ENCODE data around the gene SARS2.

SARS2 gene

GRCh38 chr19:38917516-38917915 lies 13.0 kb downstream of the SARS2 start:
- no peak for DNase-seq

GRCh38 chr19:38915329-38916321 lies 14.9 kb downstream of the SARS2 start:
- no peak for DNase-seq

- no peak for DNase-seq
Measured at GRCh38 chr19:38913958-38914357, 16.6 kb downstream of the SARS2 start.

DNA sequence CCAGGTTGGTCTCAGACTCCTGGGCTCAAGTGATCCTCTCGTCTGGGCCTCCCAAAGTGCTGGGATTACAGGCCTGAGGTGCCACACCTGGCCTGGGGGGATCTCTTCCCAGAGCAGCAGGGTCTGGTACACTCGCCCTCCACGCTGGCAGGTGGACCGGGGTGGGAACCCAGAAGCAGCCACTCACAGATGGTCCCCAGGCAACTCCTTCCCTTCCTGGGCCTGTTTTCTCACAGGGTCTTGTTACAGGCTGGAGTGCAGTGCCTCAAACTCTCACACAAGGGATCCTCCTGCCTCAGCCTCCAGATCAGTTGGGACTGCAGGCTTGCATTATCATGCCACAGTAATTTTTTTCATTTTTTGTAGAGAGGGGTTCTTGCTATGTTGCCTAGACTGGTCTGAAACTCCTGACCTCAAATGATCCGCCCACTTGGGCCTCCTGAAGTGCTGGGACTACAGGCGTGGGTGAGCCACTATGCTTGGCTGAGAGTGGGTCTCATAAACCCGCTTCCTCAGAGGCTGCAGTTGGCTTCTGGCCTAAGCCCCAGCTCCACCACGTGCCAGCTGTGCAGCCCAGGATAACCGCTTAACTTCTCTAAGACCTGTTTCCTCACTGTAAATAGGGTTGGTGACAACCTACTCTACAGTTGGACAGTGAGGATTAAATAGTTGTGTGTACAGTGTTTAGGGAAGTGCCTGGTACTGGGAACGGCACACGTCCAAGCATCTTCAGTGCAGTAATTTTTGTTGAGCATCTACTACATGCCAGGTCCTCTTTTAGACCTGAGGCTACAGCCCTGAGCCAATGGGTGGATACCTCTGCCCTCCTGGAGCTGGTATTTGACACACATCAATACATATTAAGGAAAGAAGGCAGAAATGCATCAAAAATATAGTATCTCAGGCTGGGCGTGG lies 17.7 kb downstream of the SARS2 start:
- no peak for DNase-seq

GRCh38 chr19:38911388-38912001 lies 19.1 kb downstream of the SARS2 start:
- no peak for DNase-seq

DNA sequence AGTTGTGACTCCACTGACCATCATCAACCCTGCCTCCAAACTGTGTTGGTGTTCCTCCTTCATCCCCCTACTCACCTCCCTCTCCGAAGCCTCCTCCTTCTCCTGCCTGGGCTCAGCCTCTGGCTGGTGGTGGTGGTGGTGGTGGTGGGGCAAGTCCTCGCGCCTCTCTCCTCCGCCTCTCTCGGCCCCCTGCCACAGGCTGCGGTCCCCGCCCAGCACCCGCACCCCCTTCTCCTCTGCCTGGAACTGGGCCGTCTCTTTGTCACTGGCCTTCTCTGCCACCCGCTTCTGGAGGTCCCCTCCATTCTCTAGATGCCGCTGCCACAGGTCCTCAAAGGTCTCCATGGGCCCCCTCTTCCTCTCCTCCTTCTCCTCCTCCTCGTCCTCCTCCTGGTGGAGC lies 20.1 kb downstream of the SARS2 start:
- DNase-seq, result no peak

DNA sequence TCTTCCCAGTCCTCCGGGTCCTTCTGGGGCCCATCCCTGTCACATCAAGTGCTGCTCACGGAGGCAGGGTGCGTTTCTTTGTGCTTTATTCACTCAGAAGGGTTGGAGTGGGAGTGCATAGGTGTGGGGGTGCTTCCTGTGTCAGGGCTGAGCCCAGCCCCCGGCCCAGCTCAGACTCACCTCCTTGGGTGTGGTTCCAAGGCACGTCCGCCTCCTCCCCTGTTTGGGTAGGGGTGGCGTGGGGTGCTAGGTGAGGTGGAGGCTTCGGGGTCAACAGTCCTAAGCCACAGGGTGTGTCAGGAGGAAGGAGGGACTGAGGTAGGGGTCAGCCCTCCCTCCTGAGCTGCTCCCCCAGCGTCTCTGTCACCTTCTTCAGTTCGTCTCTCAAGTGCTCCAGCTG lies 21.7 kb downstream of the SARS2 start:
- DNase-seq, result no peak

DNA sequence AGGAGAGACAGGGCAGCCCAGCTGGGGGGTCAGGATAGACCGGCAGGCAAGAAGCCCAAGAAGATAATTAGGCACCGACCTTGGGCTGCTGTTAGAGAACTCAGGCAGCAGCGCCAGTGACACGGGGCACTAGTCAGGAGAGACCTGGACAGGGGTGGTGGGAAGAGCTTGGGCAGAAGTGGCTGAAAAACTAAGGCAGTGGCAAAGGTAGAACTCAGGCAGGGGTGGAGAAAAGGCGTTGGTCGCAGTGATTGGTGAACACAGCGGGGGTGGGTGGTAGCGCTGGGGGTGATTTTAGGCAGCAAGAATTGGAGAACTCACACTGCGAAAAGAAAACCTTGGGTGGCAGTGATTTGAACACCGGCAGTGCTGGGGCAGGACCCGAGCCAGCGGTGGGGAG lies 22.9 kb downstream of the SARS2 start:
- DNase-seq, result no peak

DNA sequence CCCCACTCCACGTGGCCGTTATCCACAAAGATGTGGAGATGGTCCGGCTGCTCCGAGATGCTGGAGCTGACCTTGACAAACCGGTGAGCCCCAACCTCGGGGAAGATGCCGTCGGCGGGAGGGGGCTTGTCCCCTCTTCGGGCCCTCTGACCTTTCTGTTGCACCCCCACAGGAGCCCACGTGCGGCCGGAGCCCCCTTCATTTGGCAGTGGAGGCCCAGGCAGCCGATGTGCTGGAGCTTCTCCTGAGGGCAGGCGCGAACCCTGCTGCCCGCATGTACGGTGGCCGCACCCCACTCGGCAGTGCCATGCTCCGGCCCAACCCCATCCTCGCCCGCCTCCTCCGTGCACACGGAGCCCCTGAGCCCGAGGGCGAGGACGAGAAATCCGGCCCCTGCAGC lies 23.3 kb downstream of the SARS2 start:
- DNase-seq, result no peak

DNA sequence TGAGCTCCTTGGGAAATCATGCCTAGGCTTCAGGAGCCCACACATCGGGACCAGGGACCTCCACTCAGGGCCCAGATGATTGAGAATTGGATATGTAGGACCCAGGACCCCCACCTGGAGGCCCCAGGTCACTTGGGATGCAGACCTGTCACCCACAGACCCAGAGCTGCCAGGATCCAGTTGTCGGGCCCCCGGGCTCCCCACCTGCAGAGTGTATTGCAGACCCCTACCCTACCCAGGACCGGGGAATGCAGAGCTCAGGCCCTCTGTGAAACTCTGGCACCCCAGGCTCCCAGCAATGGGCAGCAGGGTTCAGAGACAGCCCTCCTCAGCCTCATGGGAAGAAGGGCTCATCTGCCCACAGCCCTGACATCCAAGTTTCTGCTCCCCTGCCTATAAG lies 24.9 kb downstream of the SARS2 start:
- no peak for DNase-seq

DNA sequence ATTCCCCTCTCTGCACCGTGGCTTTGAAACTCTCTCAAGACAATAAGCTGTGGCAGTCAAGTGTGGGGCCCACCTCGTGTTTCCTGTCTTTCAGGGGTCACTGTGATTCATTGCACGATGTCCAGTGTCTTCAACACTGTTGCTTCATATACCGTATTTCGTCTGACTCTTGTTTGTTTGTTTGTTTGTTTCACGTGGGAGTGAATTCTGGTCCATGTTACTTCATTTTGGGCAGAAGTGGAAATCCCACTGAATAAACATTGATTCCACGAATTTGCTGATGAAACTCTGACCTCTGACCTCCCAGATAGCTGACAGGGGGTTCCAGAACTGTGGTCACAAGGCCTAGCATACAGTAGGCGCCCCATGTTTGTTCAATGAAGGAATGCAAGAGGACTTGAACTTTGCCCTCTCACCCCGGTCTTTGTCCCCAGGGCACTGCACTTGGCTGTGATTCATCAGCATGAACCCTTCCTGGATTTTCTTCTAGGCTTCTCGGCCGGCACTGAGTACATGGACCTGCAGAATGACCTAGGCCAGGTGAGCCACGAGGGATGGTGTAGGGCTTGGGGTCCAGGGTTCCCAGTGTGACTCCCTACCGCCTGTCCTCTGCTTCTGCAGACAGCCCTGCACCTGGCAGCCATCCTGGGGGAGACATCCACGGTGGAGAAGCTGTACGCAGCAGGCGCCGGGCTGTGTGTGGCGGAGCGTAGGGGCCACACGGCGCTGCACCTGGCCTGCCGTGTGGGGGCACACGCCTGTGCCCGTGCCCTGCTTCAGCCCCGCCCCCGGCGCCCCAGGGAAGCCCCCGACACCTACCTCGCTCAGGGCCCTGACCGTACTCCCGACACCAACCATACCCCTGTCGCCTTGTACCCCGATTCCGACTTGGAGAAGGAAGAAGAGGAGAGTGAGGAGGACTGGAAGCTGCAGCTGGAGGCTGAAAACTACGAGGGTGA lies 25.7 kb downstream of the SARS2 start:
- DNase-seq, result no peak

GRCh38 chr19:38901683-38902082 lies 28.9 kb downstream of the SARS2 start:
- no peak for DNase-seq

DNA sequence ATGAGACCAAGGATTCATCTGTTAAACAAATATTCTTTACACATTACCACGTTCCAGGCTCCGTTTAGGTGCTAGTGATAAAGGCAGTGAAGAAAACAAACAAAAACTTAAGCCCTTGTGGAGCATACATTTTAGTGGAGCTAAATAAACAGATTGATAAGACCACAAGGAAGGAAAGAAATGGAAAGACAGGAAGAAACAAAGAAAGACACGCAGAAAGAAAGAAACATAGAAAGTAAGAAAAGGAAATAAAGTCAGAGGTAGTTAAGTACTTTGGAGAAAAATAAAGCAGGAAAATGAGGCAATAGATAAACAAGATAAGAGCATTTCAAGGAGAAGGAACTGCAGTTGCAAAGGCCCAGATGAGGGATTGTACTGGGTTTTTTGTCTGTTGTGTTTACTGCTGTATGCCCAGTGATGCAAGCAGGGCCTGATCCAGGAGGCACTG lies 29.8 kb downstream of the SARS2 start:
- DNase-seq, result no peak

DNA sequence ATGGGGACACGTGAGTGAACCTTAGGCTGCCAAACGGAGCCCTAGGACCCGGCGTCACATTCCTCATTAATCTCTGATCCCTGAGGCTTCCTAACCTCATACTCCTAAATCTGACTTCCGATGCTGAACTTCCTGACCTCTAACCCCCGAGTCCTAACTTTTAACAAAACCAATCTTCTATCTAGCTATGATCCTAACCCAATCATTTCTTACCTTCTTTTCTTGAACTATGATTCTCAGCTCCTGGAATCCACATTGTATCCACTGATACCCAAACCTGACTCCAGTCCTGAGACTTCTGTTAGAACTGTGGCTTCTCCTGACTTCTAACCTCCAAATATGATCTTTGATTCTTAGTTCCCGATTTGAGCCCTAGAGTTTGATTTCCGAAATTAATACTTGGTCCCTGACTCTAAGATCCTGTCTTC lies 30.3 kb downstream of the SARS2 start:
- DNase-seq, result no peak

GRCh38 chr19:38899447-38900201 lies 30.9 kb downstream of the SARS2 start, which contains the start of the genes NFKBIB and SIRT2:
Gene NFKBIB, plus strand, starts transcription at chr19:38899969. Its CDS starts 64 bp downstream, at chr19:38900033.
Gene SIRT2, minus strand, starts transcription at chr19:38899618. Its CDS starts 97 bp downstream, at chr19:38899521.
- DNase-seq, result peak; percentile 100

DNA sequence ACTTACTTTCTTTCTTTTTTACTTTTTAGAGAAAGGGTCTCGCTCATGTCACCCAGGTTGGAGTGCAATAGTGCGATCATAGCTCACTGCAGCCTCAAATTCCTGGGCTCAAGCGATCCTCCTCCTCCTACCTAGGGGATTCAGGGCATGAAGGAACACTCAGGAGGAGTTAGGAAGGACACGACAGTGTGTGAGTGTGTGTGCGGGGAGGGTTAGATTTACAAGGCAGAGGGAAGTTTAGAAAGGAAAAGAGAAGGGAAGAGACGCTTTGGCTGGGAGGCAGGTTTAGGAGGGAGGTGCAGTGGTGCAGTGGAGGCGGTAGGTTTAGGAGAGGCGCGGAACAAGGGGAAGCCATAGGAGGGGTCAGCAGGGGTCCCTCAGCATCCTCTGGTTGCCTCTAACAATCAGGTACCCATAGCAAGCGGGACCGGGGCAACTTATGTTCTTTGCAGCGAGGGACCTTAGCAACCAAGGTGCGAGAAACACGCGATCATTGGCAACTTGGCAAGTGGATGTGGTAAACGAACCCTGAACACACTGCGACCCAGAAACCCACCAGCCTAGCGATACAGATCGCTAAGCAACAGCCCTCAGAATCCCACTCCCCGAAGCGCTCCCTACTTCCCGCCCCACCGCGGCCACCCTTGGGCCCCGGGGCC lies 31.6 kb downstream of the SARS2 start:
- DNase-seq, result no peak

GRCh38 chr19:38894968-38895367 lies 35.6 kb downstream of the SARS2 start:
- no peak for DNase-seq

- DNase-seq, result no peak
Measured at GRCh38 chr19:38893341-38893771, 37.2 kb downstream of the SARS2 start.

- DNase-seq, result no peak
Measured at GRCh38 chr19:38892841-38893240, 37.7 kb downstream of the SARS2 start.

- DNase-seq, result no peak
Measured at GRCh38 chr19:38891771-38892170, 38.8 kb downstream of the SARS2 start.
